T-helper 9 cell (primary cell): ENCODE measurements around the gene MREG.
A peak's percentile ranks its signal among the peaks of the same experiment; 100 is the strongest.

Experiments
- DNase-seq: peaks from one replicate; pipeline ENCODE4 v3.0.0-alpha.2; 2020
- total RNA-seq, 2 donors: gene quantifications; one replicate each; lab custom pipeline; 2026; lab: John Stamatoyannopoulos, UW

MREG gene
- 2.2 to 8.3 reads per million in 2 donors for total RNA-seq

GRCh38 chr2:216013080-216013909 is at the start of gene MREG:
MREG (minus strand) TSS chr2:216013551; CDS start chr2:216013327, 224 bp downstream.
- DNase-seq = peak; percentile 83

GRCh38 chr2:216059233-216059834 is 46.0 kb upstream of the MREG start:
- no peak for DNase-seq

GRCh38 chr2:216057688-216058193 is 44.4 kb upstream of the MREG start:
- DNase-seq = peak; percentile 22

- DNase-seq = no peak
Measured at GRCh38 chr2:216056739-216057138, 43.4 kb upstream of the MREG start.

GRCh38 chr2:216055680-216056079 is 42.3 kb upstream of the MREG start:
- no peak for DNase-seq

GRCh38 chr2:216052420-216052819 is 39.1 kb upstream of the MREG start:
- no peak for DNase-seq

GRCh38 chr2:216051350-216051749 is 38.0 kb upstream of the MREG start:
- DNase-seq = no peak

GRCh38 chr2:216049452-216049851 is 36.1 kb upstream of the MREG start:
- no peak for DNase-seq

GRCh38 chr2:216047397-216047796 is 34.0 kb upstream of the MREG start:
- no peak for DNase-seq

- no peak for DNase-seq
Measured at GRCh38 chr2:216044883-216045486, 31.6 kb upstream of the MREG start.

- DNase-seq = no peak
Measured at GRCh38 chr2:216043949-216044348, 30.6 kb upstream of the MREG start.

GRCh38 chr2:216041438-216041837 is 28.1 kb upstream of the MREG start:
- DNase-seq = no peak

GRCh38 chr2:216039918-216040317 is 26.6 kb upstream of the MREG start:
- no peak for DNase-seq

- DNase-seq = peak; percentile 68
Measured at GRCh38 chr2:216034065-216034464, 20.7 kb upstream of the MREG start.

GRCh38 chr2:216033403-216033802 is 20.1 kb upstream of the MREG start:
- no peak for DNase-seq

- DNase-seq = no peak
Measured at GRCh38 chr2:216031960-216032689, 18.8 kb upstream of the MREG start.

GRCh38 chr2:216030216-216030615 is 16.9 kb upstream of the MREG start:
- DNase-seq = no peak

GRCh38 chr2:216029416-216030129 is 16.2 kb upstream of the MREG start:
- no peak for DNase-seq

- no peak for DNase-seq
Measured at GRCh38 chr2:216024779-216025336, 11.5 kb upstream of the MREG start.

GRCh38 chr2:216023055-216023648 is 9.8 kb upstream of the MREG start:
- peak; percentile 26 for DNase-seq

- DNase-seq = no peak
Measured at GRCh38 chr2:216021768-216022565, 8.6 kb upstream of the MREG start.
